ENCODE measurements around the gene ABCC2.

The ABCC2 gene

GRCh38 chr10:99895867-99896266, 113.4 kb downstream of the ABCC2 start:
- Mint-ChIP-seq H3K36me3 (ENCODE audit: low read depth) (peaks cover 69% of the 10 kb centered on the region), H3K4me1 (no peaks in the 10 kb centered on the region), H3K9me3 (peaks cover under 1% of the 10 kb centered on the region), H3K4me3 (no peak overlapping the region), H3K27me3 (ENCODE audit: low read depth, poor library complexity) (no peaks in the 10 kb centered on the region), H3K27ac (no peak overlapping the region)
- no peak for DNase-seq
- TF ChIP-seq CTCF (IDR thresholded peaks at IDR 0.05), result no peak

Data from nephron progenitor cell (in vitro differentiated cells).